ENCODE measurements around the gene CEP250. TPM values are rescaled to one million over a fixed set of nuclear protein-coding genes. Genes with fewer than 3 reads are reported as not detected.

CEP250 gene
- total and polyA plus RNA-seq, 3 experiments from 2014 or later = 17.2 to 42.2 (median 34.8) TPM

Other genes with a start within 250 kb of the CEP250 start
- gene MMP24, start 228.9 kb upstream of the CEP250 start, total RNA-seq = under 1 TPM in 1 of 2 experiments, not detected in 1; 0.07 TPM
- 0.18 TPM for gene MMP24, start 228.9 kb upstream of the CEP250 start, polyA plus RNA-seq
- 10 to 100 TPM; 36.5 to 36.6 TPM for gene MMP24OS, start 177.5 kb upstream of the CEP250 start, total RNA-seq
- 14.0 TPM for gene MMP24OS, start 177.5 kb upstream of the CEP250 start, polyA plus RNA-seq
- 100 to 1,000 TPM; 204 to 207 TPM for gene EIF6, start 170.8 kb upstream of the CEP250 start, total RNA-seq
- 171 TPM for gene EIF6, start 170.8 kb upstream of the CEP250 start, polyA plus RNA-seq
- not detected for gene FAM83C, start 163.2 kb upstream of the CEP250 start, total RNA-seq
- not detected for gene FAM83C, start 163.2 kb upstream of the CEP250 start, polyA plus RNA-seq
- gene UQCC1, start 43.6 kb upstream of the CEP250 start, total RNA-seq = 10 to 100 TPM; 64.5 to 71.0 TPM
- gene UQCC1, start 43.6 kb upstream of the CEP250 start, polyA plus RNA-seq = 14.3 TPM
- gene GDF5, start 17.4 kb upstream of the CEP250 start, total RNA-seq = not detected
- not detected for gene GDF5, start 17.4 kb upstream of the CEP250 start, polyA plus RNA-seq
- gene C20orf173, start 74.1 kb downstream of the CEP250 start, total RNA-seq = not detected
- gene C20orf173, start 74.1 kb downstream of the CEP250 start, polyA plus RNA-seq = not detected
- gene ERGIC3, start 86.5 kb downstream of the CEP250 start, total RNA-seq = 100 to 1,000 TPM; 136 to 137 TPM
- gene ERGIC3, start 86.5 kb downstream of the CEP250 start, polyA plus RNA-seq = 114 TPM
- gene SPAG4, start 160.2 kb downstream of the CEP250 start, total RNA-seq = 1 to 10 TPM; 2.1 TPM
- gene SPAG4, start 160.2 kb downstream of the CEP250 start, polyA plus RNA-seq = 1.1 TPM
- gene CPNE1, start 209.3 kb downstream of the CEP250 start, total RNA-seq = 100 to 1,000 TPM; 295 to 305 TPM
- 378 TPM for gene CPNE1, start 209.3 kb downstream of the CEP250 start, polyA plus RNA-seq
- 100 to 1,000 TPM; 103 to 110 TPM for gene RBM12, start 209.3 kb downstream of the CEP250 start, total RNA-seq
- 46.1 TPM for gene RBM12, start 209.3 kb downstream of the CEP250 start, polyA plus RNA-seq
- gene NFS1, start 243.8 kb downstream of the CEP250 start, total RNA-seq = 10 to 100 TPM; 36.4 to 37.7 TPM
- gene NFS1, start 243.8 kb downstream of the CEP250 start, polyA plus RNA-seq = 18.8 TPM
- gene ROMO1, start 243.8 kb downstream of the CEP250 start, total RNA-seq = 100 to 1,000 TPM; 108 to 117 TPM
- 358 TPM for gene ROMO1, start 243.8 kb downstream of the CEP250 start, polyA plus RNA-seq

Data from CD8-positive, alpha-beta memory T cell (primary cell).